Measurements from ENCODE around the gene GJC2.

DNA sequence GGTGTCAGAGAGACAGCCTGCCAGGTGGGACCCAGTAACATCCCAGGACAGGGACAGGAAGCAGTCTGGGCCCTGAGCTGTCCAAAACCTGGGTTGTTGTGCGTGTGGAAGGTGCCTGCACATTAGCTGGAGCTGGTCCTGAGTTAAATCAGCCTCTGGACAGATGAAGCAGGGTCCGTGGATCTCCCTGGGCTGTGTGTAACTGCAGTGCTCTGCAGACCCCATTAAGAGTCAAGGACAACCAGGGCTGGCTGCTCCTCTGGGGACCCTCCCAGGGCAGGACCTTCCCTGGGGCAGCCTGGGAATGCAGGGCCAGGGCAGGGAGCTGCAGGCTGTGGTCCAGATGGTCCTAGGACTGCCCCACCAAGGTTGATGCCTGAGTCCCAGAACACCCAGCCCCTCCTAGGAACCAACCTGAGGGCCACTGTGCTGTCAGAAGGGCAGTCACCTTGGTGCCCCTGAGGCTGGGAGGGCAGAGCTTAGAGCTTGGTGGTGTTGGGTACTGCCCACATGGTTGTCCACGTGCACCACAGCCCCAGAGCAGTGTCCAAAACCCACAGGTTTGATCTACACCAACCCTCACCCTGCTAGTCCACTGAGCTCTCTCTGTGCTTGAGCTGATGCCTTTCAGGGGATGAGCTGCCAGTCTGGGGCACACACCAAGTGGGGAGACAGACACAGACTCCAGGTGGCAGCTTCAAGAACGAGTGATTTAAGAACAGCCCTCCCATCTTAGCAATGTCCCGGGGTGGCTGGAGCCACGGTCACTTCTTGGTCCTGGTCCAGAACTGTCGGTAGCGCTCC lies 43.5 kb upstream of the GJC2 start:
- TF ChIP-seq, protein P1, sequence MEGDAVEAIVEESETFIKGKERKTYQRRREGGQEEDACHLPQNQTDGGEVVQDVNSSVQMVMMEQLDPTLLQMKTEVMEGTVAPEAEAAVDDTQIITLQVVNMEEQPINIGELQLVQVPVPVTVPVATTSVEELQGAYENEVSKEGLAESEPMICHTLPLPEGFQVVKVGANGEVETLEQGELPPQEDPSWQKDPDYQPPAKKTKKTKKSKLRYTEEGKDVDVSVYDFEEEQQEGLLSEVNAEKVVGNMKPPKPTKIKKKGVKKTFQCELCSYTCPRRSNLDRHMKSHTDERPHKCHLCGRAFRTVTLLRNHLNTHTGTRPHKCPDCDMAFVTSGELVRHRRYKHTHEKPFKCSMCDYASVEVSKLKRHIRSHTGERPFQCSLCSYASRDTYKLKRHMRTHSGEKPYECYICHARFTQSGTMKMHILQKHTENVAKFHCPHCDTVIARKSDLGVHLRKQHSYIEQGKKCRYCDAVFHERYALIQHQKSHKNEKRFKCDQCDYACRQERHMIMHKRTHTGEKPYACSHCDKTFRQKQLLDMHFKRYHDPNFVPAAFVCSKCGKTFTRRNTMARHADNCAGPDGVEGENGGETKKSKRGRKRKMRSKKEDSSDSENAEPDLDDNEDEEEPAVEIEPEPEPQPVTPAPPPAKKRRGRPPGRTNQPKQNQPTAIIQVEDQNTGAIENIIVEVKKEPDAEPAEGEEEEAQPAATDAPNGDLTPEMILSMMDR (conservative IDR thresholded peaks at IDR 0.05; ENCODE audit: low read depth, low read length): no peak
- TF ChIP-seq EZH2 (IDR thresholded peaks at IDR 0.05; ENCODE audit: low read length, unreplicated experiment): no peak
- TF ChIP-seq EZH2phosphoT487 (IDR thresholded peaks at IDR 0.05; ENCODE audit: borderline replicate concordance, low read length): no peak
